ENCODE results near the gene ZNF436.

Gene ZNF436

GRCh38 chr1:23369335-23370013 lies at the start of gene ZNF436:
TSS of gene ZNF436 (minus strand) at chr1:23369836. CDS start at chr1:23368005, 1,831 bp downstream.
- DNase-seq = peak; percentile 90

- DNase-seq = no peak
Measured at GRCh38 chr1:23419180-23419579, 49.5 kb upstream of the ZNF436 start.

GRCh38 chr1:23417570-23417969 lies 47.9 kb upstream of the ZNF436 start:
- no peak for DNase-seq

- DNase-seq = no peak
Measured at GRCh38 chr1:23416964-23417363, 47.3 kb upstream of the ZNF436 start.

GRCh38 chr1:23408797-23409290 lies 39.2 kb upstream of the ZNF436 start:
- no peak for DNase-seq

- DNase-seq = no peak
Measured at GRCh38 chr1:23407016-23407630, 37.5 kb upstream of the ZNF436 start.

- no peak for DNase-seq
Measured at GRCh38 chr1:23405946-23406345, 36.3 kb upstream of the ZNF436 start.

GRCh38 chr1:23403735-23404486 lies 34.3 kb upstream of the ZNF436 start:
- DNase-seq = peak; percentile 96

- no peak for DNase-seq
Measured at GRCh38 chr1:23403355-23403734, 33.7 kb upstream of the ZNF436 start.

GRCh38 chr1:23403038-23403336 lies 33.4 kb upstream of the ZNF436 start:
- peak in 1 of 2 experiments; percentile 20 for DNase-seq

GRCh38 chr1:23402286-23403037 lies 32.8 kb upstream of the ZNF436 start:
- no peak for DNase-seq

GRCh38 chr1:23401313-23401712 lies 31.7 kb upstream of the ZNF436 start:
- DNase-seq = no peak

GRCh38 chr1:23400324-23401114 lies 30.9 kb upstream of the ZNF436 start:
- no peak for DNase-seq

- no peak for DNase-seq
Measured at GRCh38 chr1:23399229-23399628, 29.6 kb upstream of the ZNF436 start.

- no peak for DNase-seq
Measured at GRCh38 chr1:23397908-23398307, 28.3 kb upstream of the ZNF436 start.

GRCh38 chr1:23396380-23396779 lies 26.7 kb upstream of the ZNF436 start:
- DNase-seq = no peak

- DNase-seq = no peak
Measured at GRCh38 chr1:23395849-23396248, 26.2 kb upstream of the ZNF436 start.

- no peak for DNase-seq
Measured at GRCh38 chr1:23395154-23395724, 25.6 kb upstream of the ZNF436 start.

- no peak for DNase-seq
Measured at GRCh38 chr1:23394684-23395083, 25.0 kb upstream of the ZNF436 start.

GRCh38 chr1:23394181-23394580 lies 24.5 kb upstream of the ZNF436 start:
- DNase-seq = no peak

GRCh38 chr1:23393706-23394105 lies 24.1 kb upstream of the ZNF436 start:
- DNase-seq = no peak
